ENCODE data around the gene IRF8.
"Not testable (repeated sequence)": the region's sequence is repeated elsewhere in the genome, so short reads cannot be mapped to it uniquely, and the experiment has no call there.

Gene IRF8

DNA sequence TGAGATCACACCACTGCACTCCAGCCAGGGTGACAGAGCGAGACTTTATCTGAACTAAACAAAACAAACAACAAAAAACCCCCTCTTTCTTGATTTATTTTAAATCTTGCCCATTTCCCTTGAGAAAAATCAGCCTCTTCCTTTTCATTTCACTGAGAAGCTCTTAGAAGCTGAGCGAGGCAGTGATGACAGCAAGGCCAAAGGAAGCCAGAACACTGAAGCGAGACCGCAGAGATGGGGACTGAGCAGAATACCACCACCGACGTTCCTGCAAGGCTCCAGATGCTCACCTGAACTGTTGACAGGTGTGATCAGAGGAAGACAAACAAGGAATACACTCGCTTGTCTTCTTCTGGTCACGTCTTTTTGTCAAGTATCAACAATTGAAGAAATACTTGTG lies 30.5 kb upstream of the IRF8 start:
- DNase-seq (ENCODE audit: low spot score), result no peak

DNA sequence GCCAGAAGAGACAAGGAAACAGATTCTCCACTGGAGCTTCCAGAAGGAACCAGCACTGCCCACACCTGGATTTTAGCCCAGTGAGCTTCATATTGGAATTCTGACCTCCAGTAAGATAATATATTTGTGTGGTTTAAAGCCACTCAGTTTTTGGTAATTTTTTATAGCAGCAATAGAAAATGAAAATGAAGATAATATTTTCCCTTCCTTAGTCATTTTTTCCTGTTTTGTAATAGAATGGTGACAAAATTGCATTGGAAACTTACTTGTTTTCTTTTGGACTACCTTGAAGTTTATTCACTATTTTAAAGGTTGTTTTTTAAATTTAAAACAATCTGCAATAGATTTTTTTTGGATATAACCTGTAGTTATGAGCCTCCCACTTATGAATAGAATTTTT lies 29.8 kb upstream of the IRF8 start:
- no peak for DNase-seq (ENCODE audit: low spot score)

DNA sequence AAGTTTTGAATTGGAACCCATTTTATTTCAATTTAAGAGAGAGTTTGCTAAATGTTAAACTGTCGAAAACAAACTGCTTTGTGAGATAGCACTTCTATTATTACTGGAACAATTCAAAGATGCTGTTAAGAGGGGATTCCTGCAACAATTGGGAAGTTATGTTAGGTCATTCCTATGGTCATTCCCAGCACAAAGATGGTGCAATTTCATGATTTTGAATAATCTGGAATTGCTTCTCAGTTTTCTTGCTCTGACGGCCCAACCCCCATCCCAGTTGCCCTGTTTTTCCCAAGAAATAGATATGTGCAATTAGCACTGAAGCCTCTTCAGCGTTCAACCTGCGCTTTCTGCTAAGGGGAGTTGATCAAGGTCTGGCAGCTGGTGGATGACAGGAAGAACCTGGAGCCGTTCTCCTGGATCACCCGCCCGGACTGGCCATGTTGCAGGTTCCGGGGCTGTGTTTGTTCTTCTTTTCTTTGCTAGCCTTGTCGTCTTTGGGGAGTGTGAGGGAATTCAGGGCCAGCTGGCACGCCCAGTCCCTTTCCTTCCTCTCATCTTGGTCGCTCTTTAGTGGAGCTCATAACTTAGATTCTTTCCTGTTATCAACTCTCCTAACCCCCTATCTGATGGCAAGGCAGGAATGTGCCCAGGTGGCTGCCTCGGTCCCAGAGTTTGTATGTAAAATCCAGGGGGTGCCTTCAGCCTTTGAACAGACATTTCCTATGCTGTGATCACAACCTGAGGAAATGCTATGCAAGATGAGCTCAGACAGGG lies 29.0 kb upstream of the IRF8 start:
- no peak for DNase-seq (ENCODE audit: low spot score)

DNA sequence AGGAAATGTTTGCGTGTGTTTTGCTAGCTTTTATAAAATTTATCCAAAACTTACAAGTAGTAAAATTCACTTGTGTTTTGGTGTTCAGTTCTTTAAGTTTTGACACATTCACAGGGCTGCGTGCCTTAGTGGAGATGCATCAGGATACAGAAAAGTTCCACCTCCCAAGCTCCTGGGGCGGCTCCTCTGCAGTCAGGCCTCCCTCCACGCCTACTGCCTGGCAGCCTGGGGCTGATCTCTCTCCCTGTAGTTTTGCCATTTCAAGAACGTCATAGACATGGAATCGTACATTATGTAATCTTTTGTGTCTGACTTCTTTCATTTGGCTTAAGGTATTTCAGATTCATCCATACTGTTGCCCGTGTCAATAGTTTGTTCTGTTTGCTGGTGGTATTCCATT lies 27.2 kb upstream of the IRF8 start:
- no peak for DNase-seq (ENCODE audit: low spot score)

DNA sequence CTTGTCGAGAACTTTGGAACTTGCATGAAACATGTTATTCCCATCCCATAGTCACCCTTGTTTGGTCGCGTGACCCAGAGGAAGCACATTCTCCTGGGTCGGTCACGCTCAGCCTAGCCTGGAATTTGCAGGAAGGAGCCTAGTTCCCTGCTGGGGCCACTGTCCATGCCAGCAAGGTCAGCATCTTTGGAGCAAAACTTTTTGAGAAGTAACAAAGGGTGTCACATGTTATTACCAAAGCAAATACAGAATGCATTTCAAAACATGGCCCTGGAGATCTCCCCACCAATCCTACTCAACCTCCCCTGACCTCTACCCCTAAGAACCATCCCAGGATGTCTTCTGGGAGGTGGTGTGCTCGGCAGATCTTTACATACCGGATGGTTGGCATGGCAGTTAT lies 26.2 kb upstream of the IRF8 start:
- no peak for DNase-seq (ENCODE audit: low spot score)

DNA sequence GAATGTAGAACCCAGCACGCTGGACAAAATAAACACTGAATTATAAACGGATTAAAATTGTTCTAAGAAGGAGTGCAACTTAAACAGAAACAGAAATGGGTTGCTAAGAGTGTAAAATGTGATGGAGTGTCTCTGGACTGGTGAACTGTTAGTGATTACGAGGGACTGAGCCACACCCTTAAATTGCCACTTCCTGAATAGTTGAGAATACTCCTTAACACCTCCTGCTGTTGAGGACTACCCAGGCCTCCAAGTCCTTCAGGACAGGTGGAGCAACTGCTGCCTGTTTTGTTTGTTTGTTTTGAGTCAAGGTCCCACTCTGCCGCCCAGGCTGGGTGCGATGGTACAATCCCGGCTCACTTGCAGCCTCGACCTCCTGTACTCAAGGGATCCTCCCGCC lies 25.8 kb upstream of the IRF8 start:
- no peak for DNase-seq (ENCODE audit: low spot score)

DNA sequence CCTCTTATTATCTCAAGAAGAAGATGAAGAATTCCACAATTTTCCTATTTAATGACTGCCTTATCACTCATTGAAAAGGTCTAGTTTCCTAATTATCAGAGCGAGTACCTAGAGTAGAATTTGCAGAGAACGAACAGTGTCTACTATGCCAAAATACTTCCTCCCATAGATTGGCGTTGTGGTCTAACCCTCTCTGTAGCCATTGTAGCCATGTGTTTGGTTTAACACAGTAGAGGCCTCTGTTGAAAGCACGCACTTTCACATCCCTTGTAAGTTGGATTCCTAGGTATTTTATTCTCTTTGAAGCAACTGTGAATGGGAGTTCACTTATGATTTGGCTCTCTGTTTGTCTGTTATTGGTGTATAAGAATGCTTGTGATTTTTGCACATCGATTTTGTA lies 24.9 kb upstream of the IRF8 start:
- not testable (repeated sequence) for DNase-seq (ENCODE audit: low spot score)

DNA sequence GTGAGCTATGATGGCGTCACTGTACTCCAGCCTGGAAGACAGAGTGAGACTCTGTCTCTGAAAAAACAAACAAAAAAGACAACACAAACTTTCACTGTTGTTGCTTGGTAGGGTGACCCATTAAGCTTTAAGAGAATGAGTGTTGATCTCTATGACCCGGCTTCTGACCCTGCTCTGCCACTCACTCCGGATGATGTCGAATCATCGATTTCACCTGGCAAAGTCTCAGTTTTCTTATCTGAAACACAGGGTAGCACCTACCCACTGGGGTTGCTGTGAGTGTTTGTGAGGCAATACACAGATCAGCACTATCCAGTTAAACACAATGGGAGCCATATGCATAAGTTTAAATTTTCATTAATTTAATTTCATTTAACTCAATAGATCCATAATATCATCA lies 20.6 kb upstream of the IRF8 start:
- DNase-seq (ENCODE audit: low spot score), result no peak

DNA sequence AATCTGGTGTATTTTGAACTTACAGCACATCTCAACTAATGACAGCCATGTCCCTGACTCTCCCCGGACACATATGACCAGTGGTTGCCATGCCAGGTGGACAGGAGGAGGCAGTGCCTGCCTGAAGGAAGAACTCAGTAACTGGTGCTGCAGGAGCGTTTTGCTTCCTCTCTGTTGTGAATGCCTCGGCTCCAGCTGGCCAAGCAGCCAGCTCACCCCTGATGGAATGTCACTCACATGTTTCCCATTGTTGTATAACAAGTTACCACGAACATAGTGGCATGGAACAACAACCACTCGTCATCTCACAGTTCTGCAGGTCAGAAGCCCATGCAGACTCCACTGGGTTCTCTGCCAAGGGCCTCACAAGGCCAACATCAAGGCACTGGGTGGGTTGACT lies 20.1 kb upstream of the IRF8 start:
- DNase-seq (ENCODE audit: low spot score), result peak; percentile 58

DNA sequence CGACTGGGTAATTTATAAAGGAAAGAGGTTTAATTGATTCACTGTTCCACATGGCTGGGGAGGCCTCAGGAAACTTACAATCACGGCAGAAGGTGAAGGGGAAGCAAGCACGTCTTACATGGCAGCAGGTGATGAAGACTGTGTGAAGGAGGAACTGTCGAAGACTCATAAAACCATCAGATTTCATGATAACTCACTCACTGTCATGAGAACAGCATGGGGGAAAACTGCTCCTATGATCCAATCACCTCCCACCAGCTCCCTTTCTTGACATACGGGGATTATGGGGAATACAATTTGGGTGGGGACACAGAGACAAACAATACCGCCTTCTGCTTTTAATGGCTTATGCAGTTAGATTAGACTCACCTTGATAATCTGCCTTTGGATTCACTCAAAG lies 19.4 kb upstream of the IRF8 start:
- no peak for DNase-seq (ENCODE audit: low spot score)

DNA sequence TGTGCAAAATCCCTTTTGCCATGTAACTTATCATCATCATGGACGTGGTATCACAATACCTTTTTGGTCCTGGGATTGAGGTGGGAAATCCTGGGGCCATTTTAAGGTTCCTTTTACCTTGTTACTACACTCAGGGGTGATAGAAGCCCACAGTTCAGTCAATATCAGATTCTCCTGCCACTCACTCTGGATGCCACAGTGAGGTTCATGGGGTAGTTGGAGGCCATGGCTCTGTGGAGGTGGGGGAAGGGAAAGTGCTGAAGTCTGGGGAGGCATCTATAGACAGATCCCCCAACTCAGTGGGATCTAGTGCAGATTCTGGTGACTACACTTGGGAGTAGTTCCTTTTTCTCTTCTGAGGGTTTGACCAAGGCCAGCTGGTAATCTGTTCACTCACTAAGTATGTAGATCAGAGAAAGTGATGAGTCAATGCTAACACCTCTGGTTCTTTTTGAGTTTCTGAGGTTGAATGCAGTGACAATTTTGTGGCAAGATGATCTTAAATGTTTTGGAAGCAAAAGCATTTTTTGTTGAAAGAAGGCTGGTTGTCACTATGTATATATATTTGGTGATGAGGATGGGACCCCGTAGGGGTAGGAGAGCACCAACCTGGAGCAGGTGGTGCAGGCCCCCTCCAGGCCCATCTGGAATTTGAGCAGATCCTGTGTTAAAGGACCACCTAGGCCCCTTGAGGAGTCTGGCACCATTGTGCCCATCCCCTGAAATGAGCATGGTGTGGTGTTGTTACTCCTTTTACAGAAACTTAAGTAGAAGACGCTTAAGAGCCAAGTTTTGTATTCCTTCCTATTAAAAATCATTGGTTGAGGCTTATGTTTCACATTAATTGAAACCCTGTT lies 18.8 kb upstream of the IRF8 start:
- DNase-seq (ENCODE audit: low spot score), result no peak

DNA sequence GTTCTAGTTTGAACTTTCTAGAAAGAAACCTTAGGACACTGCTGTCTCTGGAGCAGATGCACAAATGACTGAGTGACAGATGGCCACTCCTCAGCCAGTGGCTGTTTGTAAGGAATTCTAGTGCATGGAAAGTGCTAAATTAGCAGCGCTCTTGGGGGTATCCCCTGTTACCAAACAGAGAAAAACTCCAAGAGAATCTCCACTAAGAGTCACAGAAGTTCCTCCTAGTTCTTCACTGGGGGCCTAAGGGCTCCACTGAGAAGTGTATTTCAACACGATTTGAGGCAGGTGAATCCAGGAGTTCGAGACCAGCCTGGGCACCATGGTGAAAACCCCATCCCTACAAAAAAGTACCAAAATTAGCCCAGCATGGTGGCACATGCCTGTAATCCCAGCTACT lies 18.1 kb upstream of the IRF8 start:
- DNase-seq (ENCODE audit: low spot score), result no peak

DNA sequence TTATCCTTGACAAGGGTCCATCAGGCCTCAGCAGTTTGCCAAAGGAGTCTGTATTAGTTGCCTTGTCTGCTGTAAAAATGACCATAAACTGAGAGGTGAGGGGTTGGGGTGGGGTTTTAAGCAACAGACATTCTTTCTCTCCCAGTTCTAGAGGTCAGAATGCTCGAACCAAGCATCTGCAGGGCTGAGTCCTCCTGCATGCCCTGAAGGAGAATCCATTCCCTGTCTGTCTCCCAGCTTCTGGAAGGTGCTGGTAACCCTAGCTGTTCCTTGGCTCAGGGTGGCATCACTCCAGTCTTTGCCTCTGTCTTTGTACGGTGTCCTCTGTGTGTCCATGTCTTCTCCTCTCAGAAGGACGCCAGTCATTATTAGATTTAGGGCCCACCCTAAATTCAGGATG lies 17.5 kb upstream of the IRF8 start:
- no peak for DNase-seq (ENCODE audit: low spot score)

DNA sequence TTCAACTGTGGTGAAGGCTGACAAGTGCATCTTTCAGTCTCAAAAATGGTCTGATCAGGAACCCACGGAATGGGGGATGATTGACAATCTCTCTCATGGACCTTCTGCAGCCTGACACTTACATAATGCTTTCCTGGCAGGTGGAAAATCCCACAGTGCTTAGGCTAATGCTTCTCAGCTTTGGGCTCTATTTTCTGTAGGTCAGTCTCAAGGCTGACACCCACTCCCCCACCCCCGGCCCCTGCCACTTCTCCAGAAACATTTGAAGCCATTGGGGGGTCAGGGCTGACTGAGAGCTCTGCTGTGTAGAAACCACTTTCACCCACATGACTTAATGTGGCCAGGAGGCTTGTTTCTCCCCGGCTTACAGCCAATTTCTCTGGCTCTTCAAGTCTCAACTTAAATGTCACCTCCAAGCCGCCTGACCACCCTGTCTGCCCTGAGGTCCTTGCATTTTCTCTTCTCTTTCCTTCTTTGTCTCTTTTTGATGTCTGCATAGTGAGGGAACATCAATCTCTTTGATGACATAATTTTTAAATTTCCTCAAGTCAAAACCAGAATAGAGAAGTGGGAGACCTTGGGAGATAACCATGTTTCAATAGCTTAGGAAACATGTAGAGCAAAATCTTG lies 16.7 kb upstream of the IRF8 start:
- DNase-seq (ENCODE audit: low spot score), result no peak

DNA sequence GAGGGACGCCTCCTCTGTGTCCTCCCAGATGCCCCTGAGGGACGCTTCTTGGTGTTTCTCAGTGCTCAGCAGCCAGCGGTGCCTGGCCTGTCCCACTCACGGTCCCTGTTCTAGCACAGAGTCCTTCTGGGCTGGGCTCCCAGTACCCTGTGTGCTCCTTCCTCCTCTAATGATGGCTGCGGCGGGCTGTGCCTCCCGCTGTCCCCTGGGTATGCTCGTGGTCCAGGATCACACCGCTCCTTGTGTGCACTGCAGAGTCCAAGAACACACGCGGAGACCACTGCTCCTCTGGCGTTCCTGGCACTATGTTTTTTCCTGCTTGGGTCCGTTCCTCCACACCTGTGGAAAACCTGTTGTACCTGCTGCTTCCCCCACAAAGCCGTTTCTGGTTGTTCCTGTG lies 15.1 kb upstream of the IRF8 start:
- DNase-seq (ENCODE audit: low spot score), result no peak

DNA sequence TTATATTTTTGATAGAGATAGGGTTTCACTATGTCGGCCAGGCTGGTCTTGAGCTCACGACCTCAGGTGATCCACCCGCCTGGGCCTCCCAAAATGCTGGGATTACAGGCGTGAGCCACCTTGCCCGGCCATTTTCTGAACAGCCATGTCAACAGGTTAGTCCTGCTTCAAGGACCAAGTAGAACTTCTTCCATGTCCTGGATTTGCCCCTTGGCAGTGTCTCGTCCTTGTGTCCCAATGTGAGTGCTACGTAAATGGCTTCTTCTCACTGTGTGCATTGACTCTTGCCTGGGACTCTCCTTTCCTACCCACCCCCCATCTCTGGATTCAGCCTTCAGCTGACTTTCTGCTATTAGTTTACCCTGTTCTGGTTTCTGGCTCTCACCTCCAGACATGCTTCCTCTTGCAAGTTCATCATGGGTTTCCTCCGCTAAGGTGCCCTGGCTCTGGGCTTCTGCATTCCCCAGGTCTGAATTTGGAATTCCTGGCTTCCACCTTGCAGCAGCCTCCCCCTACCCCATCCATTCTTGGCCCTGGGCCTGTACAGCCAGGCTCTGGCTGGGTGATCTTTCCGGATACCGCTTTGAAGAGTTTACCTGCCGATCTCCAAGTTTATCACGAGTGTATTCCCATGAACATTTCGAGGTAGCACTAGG lies 14.0 kb upstream of the IRF8 start:
- no peak for DNase-seq (ENCODE audit: low spot score)

DNA sequence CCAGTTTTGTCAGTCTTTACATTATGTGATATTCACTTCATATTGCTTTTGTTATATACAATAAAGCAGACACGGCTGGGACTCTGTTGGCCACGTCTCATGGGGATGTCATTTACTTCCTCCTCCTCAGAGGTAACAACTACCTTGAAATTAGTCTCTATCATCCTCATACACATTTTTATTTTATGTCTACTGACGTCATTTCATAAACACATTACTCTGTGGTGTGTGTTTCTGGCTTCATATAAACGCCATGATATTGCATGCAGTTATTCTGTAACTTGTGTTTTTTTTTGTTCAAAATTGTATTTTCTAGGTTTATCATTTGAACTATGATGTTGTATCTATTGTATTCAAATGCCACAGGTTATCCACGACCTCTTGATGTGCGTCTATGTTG lies 13.4 kb upstream of the IRF8 start:
- DNase-seq (ENCODE audit: low spot score), result no peak

DNA sequence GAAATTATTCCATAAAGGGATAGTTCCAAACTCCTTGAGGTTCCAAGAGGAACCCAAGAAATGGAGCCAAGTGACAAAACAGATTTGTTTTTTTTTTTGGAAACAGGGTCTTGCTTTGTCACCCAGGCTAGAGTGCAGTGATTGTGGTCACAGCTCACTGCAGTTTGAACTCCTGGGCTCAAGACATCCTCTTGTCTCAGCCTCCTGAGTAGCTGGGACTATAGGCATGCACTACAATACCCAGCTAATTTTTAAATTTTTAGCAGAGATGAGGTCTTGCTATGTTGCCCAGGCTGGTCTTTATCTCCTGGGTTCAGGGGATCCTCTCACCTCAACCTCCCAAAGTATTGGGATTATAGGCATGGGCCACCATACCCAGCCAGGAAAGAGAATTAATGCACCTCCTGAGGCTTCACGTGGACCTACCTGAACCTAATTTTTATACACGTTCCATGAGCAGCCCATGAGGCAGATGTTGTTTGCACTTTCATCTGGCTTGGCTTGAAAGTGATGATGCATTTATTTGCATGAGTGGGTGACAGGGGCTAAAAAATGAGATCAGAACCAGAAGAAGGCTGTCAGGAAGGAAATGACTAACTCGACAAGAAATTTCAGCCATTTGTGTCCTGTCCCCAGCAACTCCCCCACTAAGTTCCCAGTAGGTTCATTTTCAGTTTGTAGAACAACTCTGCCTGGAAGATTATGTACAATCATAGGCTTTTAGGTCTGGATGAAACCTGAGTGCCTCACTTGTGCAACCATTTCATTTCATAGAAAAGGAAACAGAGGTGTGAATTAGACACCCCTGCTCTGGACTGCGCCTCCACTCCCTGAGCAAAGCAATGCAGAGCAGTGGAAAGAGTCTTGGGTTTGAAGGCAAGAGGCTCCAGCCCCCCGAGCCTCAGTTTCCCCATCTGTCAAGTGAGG lies 10.3 kb upstream of the IRF8 start:
- DNase-seq (ENCODE audit: low spot score), result peak; percentile 68

DNA sequence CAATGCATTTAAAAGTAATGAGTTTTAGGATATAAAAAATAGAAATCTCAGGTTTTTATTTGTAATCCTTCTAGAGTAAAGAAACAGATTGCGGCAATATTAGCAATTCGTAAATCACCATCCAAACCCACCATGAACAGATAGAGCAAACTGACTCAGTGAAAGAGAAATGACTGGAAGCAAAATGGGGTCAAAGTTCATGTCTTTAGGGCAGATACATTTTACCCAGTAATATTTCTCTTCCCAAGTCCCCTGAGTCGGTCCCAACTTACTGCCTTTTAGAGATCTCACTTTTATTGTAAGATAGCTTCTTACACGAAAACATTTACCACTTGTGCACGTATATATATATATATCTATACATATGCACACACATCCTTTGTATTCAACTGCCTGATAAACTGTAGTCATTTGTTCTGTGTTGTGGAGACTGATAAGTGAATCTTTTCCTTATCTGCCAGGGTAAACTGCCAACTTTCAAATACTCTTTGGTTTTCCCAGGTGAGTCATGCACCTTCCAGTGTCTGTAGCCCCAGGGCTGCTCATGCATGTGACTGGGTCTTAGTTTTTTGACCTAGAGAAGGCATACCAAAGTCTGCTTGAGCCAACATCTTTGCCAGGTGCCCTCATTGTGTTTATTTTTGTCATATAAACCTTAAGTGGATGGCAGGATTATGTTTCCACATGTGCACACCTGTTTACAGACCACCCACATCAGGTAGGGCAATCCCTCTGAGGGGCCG lies 7.8 kb upstream of the IRF8 start:
- no peak for DNase-seq (ENCODE audit: low spot score)

DNA sequence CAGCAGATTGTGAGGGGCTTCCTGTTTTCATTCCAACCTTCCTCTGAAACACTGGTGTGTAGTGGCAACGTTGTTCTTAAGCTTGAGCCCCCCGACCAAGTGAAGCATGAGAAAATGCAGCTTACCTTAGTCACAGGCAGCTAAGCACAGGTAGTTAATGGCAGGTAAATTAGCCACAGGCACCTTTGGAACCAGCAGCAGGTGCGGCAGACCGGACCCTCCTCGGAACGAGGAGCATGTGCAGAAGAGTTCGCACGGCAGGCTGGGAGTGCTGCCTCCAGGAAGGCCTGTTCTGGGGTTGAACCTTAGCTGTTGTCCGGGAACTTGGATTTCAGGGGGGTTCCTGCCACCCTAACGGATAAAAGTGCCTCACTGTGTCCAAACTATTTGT lies 7.2 kb upstream of the IRF8 start:
- DNase-seq (ENCODE audit: low spot score), result no peak

DNA sequence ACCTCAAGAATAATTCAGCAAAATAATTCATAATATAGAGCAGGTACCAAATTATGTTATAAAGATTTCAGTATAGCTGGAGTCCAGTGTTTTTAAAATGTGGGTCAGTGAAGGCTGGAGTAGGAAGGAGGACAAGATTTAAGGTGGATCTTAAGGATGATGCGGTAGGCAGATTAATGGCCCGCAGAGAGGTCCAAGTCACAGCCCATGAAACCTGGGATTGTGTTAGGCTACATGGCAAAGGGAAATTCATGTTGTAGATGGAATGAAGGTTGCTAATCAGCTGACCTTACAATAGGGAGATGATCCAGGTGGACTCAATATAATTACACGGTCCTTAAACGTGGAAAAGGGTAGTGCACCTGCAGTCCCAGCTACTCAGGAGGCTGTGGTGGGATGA lies 6.2 kb upstream of the IRF8 start:
- DNase-seq (ENCODE audit: low spot score), result no peak

Measured in hepatic stellate cell (primary cell).